Ovary (tissue), 9 donors: ENCODE measurements around the gene SELENOT. TPM values are rescaled to one million over a fixed set of nuclear protein-coding genes. Genes with fewer than 3 reads are reported as not detected.

ENCODE experiments used
- DNase-seq, 5 donors: peaks; one replicate each; pipeline ENCODE4 v3.0.0-alpha.2; 2019 to 2020
- H3K27ac ChIP-seq, 2 donors: fragments of 200-600 bp; one replicate each; pipeline versions ENCODE4 v1.5.1 to v1.8.0; 2019 to 2022
- H3K27me3 ChIP-seq: fragments of 200-600 bp; one replicate; pipeline ENCODE4 v1.8.0; 2022
- H3K36me3 ChIP-seq: fragments of 200-600 bp; sonication (generic); one replicate; pipeline ENCODE4 v1.5.1; 2019
- H3K4me1 ChIP-seq: one replicate; pipeline ENCODE4 v1.8.1; 2013; ENCODE audit warnings: mild to moderate bottlenecking, moderate library complexity; ENCODE audit not compliant: insufficient read depth
- H3K4me3 ChIP-seq: fragments of 200-600 bp; sonication (generic); one replicate; pipeline ENCODE4 v1.5.1; 2017
- H3K9me3 ChIP-seq, 2 donors: fragments of 200-600 bp in 1 of 2; sonication (generic) in 1 of 2; one replicate each; pipeline versions ENCODE4 v1.5.1 to v1.8.1; 2013 to 2019; ENCODE audit warnings: mild to moderate bottlenecking in 1 of 2, moderate library complexity in 1 of 2
- EP300 ChIP-seq: sonication (generic); formaldehyde crosslinking; IDR thresholded peaks from one replicate; pipeline ENCODE4 v1.6.1; 2017; ENCODE audit warnings: antibody characterized with exemption
- POLR2A ChIP-seq: fragments of 450-650 bp; IDR thresholded peaks from one replicate; pipeline ENCODE4 v1.6.1; 2017; ENCODE audit warnings: antibody characterized with exemption, mild to moderate bottlenecking, moderate library complexity
- WGBS, 3 donors: extraction: QIAGEN DNeasy Blood & Tissue Kit in 1 of 3; methylation state at CpG; one replicate each; pipeline versions ENCODE4 v1.1.5 to v1.1.7; 2013 to 2017; 5-methylcytosine and 5-hydroxymethylcytosine counted together
- intact Hi-C, 4 donors: fragments of 100-400 bp; cut with DNase I; formaldehyde crosslinking; loops; one replicate each; pipeline versions ENCODE4 v1.11.0 to v1.15.1; 2022 to 2023
- polyA plus RNA-seq, 2 donors: library from polyadenylated mRNA; stranded (reverse); fragments of 200-250 nt in 1 of 2; fragments of 350-450 nt in 1 of 2; fragmentation: Illumina TruSeq in 1 of 2; extraction: RNeasy Lipid Tissue Mini Kit (QIAGEN cat#74804) in 1 of 2; gene quantifications; one replicate each; pipeline ENCODE4 v1.2.3, GENCODE V29; 2013 to 2014
- total RNA-seq, 7 donors: library from RNA; depleted of rRNA in 2 of 7; stranded (reverse); fragments of >200 nt in 2 of 7; fragmentation: NEBNext Ultra II Directional in 3 of 7; extraction: Animal tissue kit (Norgen Biotek cat#: 25700) in 3 of 7; gene quantifications; one replicate each; pipeline versions ENCODE4 v1.1.0 to v1.2.4, GENCODE V29; 2016 to 2023
- TF ChIP-seq, protein P1 (sequence below), 3 donors: fragments of 450-650 bp in 2 of 3; fragments of 200-600 bp in 1 of 3; IDR thresholded peaks; one replicate each; pipeline versions ENCODE4 v1.5.1 to v1.8.0; 2016 to 2022; ENCODE audit warnings: antibody characterized with exemption in 3 of 3, mild to moderate bottlenecking in 1 of 3
- donor health status: DM: no; HTN: no; CAD: no; lungs with moderate emphysema.
- donor health status: DM: no; HTN: no; CAD: no.
- donor health status: Bipolar disorder and iron deficiency.
- donor health status: DM: yes; HTN: yes; CAD: no.
- donor health status: DM: no; HTN: no; CAD: no.
- donor health status: DM: yes; HTN: yes; CAD: no.

The SELENOT gene
- total and polyA plus RNA-seq, 9 donors = 43.4 to 98.1 (median 69.1) TPM

DNA sequence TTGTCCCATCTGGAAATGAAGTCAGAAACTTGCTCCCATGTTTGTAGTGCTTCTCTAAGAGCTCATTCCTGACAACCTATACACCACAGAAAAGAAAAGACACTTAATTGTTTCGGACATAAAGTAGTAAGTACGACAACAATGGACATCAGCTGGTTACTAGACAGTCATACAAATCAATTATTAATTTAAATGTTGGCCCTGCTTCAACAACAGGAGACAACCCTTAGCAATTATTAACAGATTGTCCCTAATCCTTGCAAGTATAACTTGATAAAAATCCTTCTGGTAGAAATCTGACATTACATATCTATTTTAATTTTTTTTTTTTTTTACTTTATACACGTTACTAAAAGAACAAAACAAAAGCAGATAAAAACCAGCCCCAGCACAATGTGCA is 70.8 kb downstream of the SELENOT start:
- Histone ChIP-seq H3K9me3 (no peaks in the 10 kb centered on the region), H3K4me3 (no peak overlapping the region), H3K27me3 (no peaks in the 10 kb centered on the region), H3K4me1 (no peaks in the 10 kb centered on the region), H3K27ac (no peak overlapping the region), H3K36me3 (no peaks in the 10 kb centered on the region)
- intact Hi-C loops = no loop called here
- WGBS, 3 donors = 75 to 81% (median 75%) methylated on average over 3 of the region's 3 CpGs
- DNase-seq = no peak
- TF ChIP-seq POLR2A = no peak

DNA sequence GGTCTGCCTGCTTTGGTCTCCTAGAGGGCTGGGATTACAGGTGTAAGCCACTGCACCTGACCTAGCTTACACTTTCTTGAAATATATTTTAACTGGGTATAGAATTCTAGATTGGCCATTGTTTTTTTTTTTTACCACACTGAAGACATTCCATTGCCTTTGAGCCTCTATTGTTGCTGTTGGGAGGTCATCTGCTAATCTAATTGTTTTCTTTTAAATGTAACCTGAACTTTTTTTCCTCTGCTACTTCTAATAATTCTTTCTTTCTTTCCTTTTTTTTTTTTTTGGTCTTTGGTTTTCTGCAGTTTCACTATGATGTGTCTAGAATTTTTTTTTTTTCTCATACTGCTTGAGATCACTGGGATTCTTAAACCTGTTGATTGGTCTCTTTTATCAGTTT is 72.5 kb downstream of the SELENOT start:
- DNase-seq = no peak
- H3K27ac ChIP-seq = no peak overlapping the region
- intact Hi-C loops = no loop called here
- no peaks in the 10 kb centered on the region for H3K9me3 ChIP-seq
- no peaks in the 10 kb centered on the region for H3K27me3 ChIP-seq
- H3K4me3 ChIP-seq = no peak overlapping the region
- TF ChIP-seq EP300 (no peak), POLR2A (no peak)
- TF ChIP-seq, protein P1, sequence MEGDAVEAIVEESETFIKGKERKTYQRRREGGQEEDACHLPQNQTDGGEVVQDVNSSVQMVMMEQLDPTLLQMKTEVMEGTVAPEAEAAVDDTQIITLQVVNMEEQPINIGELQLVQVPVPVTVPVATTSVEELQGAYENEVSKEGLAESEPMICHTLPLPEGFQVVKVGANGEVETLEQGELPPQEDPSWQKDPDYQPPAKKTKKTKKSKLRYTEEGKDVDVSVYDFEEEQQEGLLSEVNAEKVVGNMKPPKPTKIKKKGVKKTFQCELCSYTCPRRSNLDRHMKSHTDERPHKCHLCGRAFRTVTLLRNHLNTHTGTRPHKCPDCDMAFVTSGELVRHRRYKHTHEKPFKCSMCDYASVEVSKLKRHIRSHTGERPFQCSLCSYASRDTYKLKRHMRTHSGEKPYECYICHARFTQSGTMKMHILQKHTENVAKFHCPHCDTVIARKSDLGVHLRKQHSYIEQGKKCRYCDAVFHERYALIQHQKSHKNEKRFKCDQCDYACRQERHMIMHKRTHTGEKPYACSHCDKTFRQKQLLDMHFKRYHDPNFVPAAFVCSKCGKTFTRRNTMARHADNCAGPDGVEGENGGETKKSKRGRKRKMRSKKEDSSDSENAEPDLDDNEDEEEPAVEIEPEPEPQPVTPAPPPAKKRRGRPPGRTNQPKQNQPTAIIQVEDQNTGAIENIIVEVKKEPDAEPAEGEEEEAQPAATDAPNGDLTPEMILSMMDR (IDR thresholded peaks at IDR 0.05) = no peak
- no peaks in the 10 kb centered on the region for H3K36me3 ChIP-seq
- H3K4me1 ChIP-seq = no peaks in the 10 kb centered on the region

Other genes starting within 250 kb of the SELENOT start
- gene TSC22D2, start 195.0 kb upstream of the SELENOT start, total RNA-seq = 10 to 100 TPM; 13.8 to 33.4 (median 28.0) TPM
- 10 to 100 TPM; 11.2 to 23.1 TPM for gene TSC22D2, start 195.0 kb upstream of the SELENOT start, polyA plus RNA-seq
- 100 to 1,000 TPM in 5 of 7 donors, 10 to 100 TPM in 2; 93.5 to 638 (median 117) TPM for gene SERP1, start 56.8 kb upstream of the SELENOT start, total RNA-seq
- gene SERP1, start 56.8 kb upstream of the SELENOT start, polyA plus RNA-seq = 10 to 100 TPM; 74.9 to 87.1 TPM
- 100 to 1,000 TPM in 5 of 7 donors, 10 to 100 TPM in 2; 91.8 to 206 (median 114) TPM for gene EIF2A, start 56.5 kb upstream of the SELENOT start, total RNA-seq
- 100 to 1,000 TPM in 1 of 2 donors, 10 to 100 TPM in 1; 88.8 to 107 TPM for gene EIF2A, start 56.5 kb upstream of the SELENOT start, polyA plus RNA-seq
- 1 to 10 TPM in 1 of 7 donors, under 1 TPM in 2, not detected in 4; 0.36 to 1.3 (median 0.51) TPM for gene ERICH6, start 100.6 kb downstream of the SELENOT start, total RNA-seq
- gene ERICH6, start 100.6 kb downstream of the SELENOT start, polyA plus RNA-seq = under 1 TPM in 1 of 2 donors, not detected in 1; 0.04 TPM
- 10 to 100 TPM; 26.6 to 98.7 (median 37.1) TPM for gene SIAH2, start 159.8 kb downstream of the SELENOT start, total RNA-seq
- gene SIAH2, start 159.8 kb downstream of the SELENOT start, polyA plus RNA-seq = 10 to 100 TPM; 18.0 to 40.7 TPM